Loucy (cell line): ENCODE results near the gene TMEM267.

ENCODE experiments used
- H2AFZ ChIP-seq: fragments of 200-600 bp; sonication (generic); 2 replicates; pipeline ENCODE4 v1.6.0; 2016; ENCODE audit warnings: antibody characterized with exemption, mild to moderate bottlenecking, low read length, moderate library complexity
- H3F3A ChIP-seq: fragments of 200-600 bp; 2 replicates; pipeline ENCODE4 v1.6.0; 2016; ENCODE audit warnings: antibody characterized with exemption, low read depth, mild to moderate bottlenecking
- H3K27me3 ChIP-seq: fragments of 200-600 bp; sonication (generic); 2 replicates; pipeline ENCODE4 v1.6.1; 2014; ENCODE audit warnings: low read length, mild to moderate bottlenecking; ENCODE audit not compliant: insufficient read depth, poor library complexity, severe bottlenecking
- H3K36me3 ChIP-seq: fragments of 200-600 bp; sonication (generic); 2 replicates; pipeline ENCODE4 v1.6.1; 2016; ENCODE audit warnings: low read length; ENCODE audit not compliant: insufficient read depth
- H3K4me1 ChIP-seq: fragments of 200-600 bp; sonication (generic); 2 replicates; pipeline ENCODE4 v1.5.1; 2014; ENCODE audit warnings: low read length, mild to moderate bottlenecking; ENCODE audit not compliant: insufficient read depth, poor library complexity, severe bottlenecking
- H3K4me2 ChIP-seq: fragments of 200-600 bp; sonication (generic); 2 replicates; pipeline ENCODE4 v1.6.0; 2014; ENCODE audit warnings: antibody characterized with exemption, low read length, low read depth, mild to moderate bottlenecking; ENCODE audit not compliant: poor library complexity, severe bottlenecking
- H3K4me3 ChIP-seq: fragments of 200-600 bp; sonication (generic); 2 replicates; pipeline ENCODE4 v1.5.1; 2014; ENCODE audit warnings: low read length, mild to moderate bottlenecking, mixed read lengths; ENCODE audit not compliant: poor library complexity, severe bottlenecking
- H3K79me2 ChIP-seq: fragments of 200-600 bp; sonication (generic); 2 replicates; pipeline ENCODE4 v1.6.1; 2014; ENCODE audit warnings: low read length; ENCODE audit not compliant: insufficient read depth
- H3K9ac ChIP-seq: fragments of 200-600 bp; sonication (generic); 2 replicates; pipeline ENCODE4 v1.6.0; 2014; ENCODE audit warnings: mild to moderate bottlenecking, low read depth, low read length, moderate library complexity; ENCODE audit not compliant: poor library complexity, severe bottlenecking
- H3K9me2 ChIP-seq: fragments of 200-600 bp; sonication (generic); replicated peaks from 2 replicates; pipeline ENCODE4 v1.6.1; 2016; ENCODE audit warnings: low read depth, low read length, mixed read lengths
- H3K9me3 ChIP-seq: fragments of 200-600 bp; sonication (generic); 2 replicates; pipeline ENCODE4 v1.6.1; 2014; ENCODE audit warnings: mild to moderate bottlenecking, antibody characterized with exemption, low read length, low read depth; ENCODE audit not compliant: insufficient read depth
- H4K20me1 ChIP-seq: fragments of 200-600 bp; sonication (generic); 2 replicates; pipeline ENCODE4 v1.6.0; 2014; ENCODE audit warnings: antibody characterized with exemption, low read length, mild to moderate bottlenecking; ENCODE audit not compliant: insufficient read depth, poor library complexity, severe bottlenecking
- EZH2phosphoT487 ChIP-seq: fragments of 200-600 bp; IDR thresholded peaks from 2 replicates; pipeline ENCODE4 v1.6.1; 2018; ENCODE audit warnings: antibody characterized with exemption, mild to moderate bottlenecking, moderate library complexity, borderline replicate concordance
- TF ChIP-seq, protein P1 (sequence below): fragments of 200-600 bp; sonication (generic); conservative IDR thresholded peaks from 2 replicates; pipeline ENCODE4 v1.5.1; 2014; ENCODE audit warnings: mild to moderate bottlenecking, antibody characterized with exemption, low read length

The TMEM267 gene

DNA sequence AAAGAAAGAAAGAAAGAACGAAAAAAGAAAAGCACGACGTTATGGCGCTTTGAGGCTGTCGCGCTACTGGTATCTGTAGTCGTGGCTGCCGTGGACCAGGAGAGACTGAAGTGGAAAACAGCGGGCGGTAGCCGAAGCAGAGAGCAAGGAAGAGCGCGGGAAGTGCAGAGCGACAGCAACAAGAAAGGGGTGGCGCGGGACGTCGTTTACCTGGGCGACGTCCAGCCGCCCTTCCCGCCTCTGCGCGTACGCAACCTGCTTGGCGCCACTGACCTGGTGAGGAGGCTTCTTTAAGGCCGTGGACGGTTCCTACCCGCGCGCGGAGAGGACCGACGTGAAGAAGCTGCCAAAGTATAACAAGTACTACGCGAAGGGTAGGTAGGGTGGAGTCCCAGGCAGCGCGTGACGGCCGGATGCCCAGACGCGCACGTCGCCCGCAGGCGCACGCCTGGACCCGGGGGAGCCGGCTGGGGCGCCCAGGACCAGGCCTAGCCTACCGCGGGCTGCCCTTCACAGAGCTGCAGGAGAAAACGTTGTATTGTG is 86.8 kb downstream of the TMEM267 start:
- Histone ChIP-seq H3K36me3 (no peaks in the 10 kb centered on the region), H3K9ac (peak overlapping the region; percentile 97), H3K79me2 (peaks cover 59% of the 10 kb centered on the region), H3K9me2 (no peaks in the 10 kb centered on the region), H3K27me3 (no peaks in the 10 kb centered on the region), H4K20me1 (no peaks in the 10 kb centered on the region), H2AFZ (peak overlapping the region; percentile 93), H3K4me2 (peak overlapping the region; percentile 99), H3K9me3 (no peaks in the 10 kb centered on the region), H3K4me3 (peak overlapping the region; percentile 94), H3F3A (no peaks in the 10 kb centered on the region), H3K4me1 (peaks cover 30% of the 10 kb centered on the region)
- TF ChIP-seq EZH2phosphoT487, result no peak
- TF ChIP-seq, protein P1, sequence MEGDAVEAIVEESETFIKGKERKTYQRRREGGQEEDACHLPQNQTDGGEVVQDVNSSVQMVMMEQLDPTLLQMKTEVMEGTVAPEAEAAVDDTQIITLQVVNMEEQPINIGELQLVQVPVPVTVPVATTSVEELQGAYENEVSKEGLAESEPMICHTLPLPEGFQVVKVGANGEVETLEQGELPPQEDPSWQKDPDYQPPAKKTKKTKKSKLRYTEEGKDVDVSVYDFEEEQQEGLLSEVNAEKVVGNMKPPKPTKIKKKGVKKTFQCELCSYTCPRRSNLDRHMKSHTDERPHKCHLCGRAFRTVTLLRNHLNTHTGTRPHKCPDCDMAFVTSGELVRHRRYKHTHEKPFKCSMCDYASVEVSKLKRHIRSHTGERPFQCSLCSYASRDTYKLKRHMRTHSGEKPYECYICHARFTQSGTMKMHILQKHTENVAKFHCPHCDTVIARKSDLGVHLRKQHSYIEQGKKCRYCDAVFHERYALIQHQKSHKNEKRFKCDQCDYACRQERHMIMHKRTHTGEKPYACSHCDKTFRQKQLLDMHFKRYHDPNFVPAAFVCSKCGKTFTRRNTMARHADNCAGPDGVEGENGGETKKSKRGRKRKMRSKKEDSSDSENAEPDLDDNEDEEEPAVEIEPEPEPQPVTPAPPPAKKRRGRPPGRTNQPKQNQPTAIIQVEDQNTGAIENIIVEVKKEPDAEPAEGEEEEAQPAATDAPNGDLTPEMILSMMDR, result no peak
